HCT116 (cell line): ENCODE measurements around the gene ELMOD2. TPM values are rescaled to one million over a fixed set of nuclear protein-coding genes. Genes with fewer than 3 reads are reported as not detected.

Experiments
- ATAC-seq: fragments of 200-7000 bp; cut with Tn5 transposase; 2 replicates; pipeline ENCODE4 v1.9.1; 2020; ENCODE audit warnings: mild to moderate bottlenecking, moderate library complexity
- BruUV-seq: library from RNA; stranded (reverse); fragments of 400-500 nt; replicated peaks from 2 replicates; lab custom pipeline; 2021; lab: Mats Ljungman, UMichigan
- CTCF ChIA-PET: fragments of 300-600 bp; sonication (Branson Sonifier 250); formaldehyde crosslinking; loops from one replicate; lab custom pipeline; 2021; ENCODE audit warnings: antibody characterized with exemption; lab: Charles Lee
- POLR2A ChIA-PET: fragments of 300-600, 350-600 bp; sonication (Branson Sonifier 250); formaldehyde crosslinking; loops from one replicate; lab custom pipeline; 2021; ENCODE audit warnings: antibody characterized with exemption; lab: Charles Lee
- RAD21 ChIA-PET, 2 experiments: fragments of 300-600 bp; sonication (Branson Sonifier 250); formaldehyde crosslinking; loops; one replicate each; lab custom pipeline; 2023; ENCODE audit warnings: low total read pairs in 2 of 2; ENCODE audit not compliant: uncharacterized antibody in 2 of 2, unreplicated experiment in 2 of 2, low non-redundant PET in 1 of 2; lab: Charles Lee
- DNase-seq: peaks from one replicate; pipeline ENCODE4 v3.0.0-alpha.2; 2010; ENCODE audit warnings: low read depth, low spot score
- H2AFZ ChIP-seq: fragments of 200-600 bp; shearing (Covaris generic), sonication (generic); 2 replicates; pipeline ENCODE4 v1.6.1; 2017; ENCODE audit warnings: low read depth, mixed run types, mixed read lengths, antibody characterized with exemption, low read length; ENCODE audit not compliant: poor library complexity, severe bottlenecking
- H3K27ac ChIP-seq: 2 replicates; pipeline ENCODE4 v1.5.1; 2012; ENCODE audit warnings: low read depth, low read length
- H3K27me3 ChIP-seq: fragments of 200-600 bp; sonication (generic); 2 replicates; pipeline ENCODE4 v1.6.1; 2016; ENCODE audit warnings: mixed run types, low read length, mixed read lengths; ENCODE audit not compliant: insufficient read depth
- H3K36me3 ChIP-seq, 2 experiments: fragments of 200-500 bp in 1 of 2; fragments of 200-600 bp in 1 of 2; sonication (Bioruptor generic) in 1 of 2; sonication (generic) in 1 of 2; 2 replicates each; pipeline versions ENCODE4 v1.5.1 to v1.6.1; 2014 to 2016; ENCODE audit warnings: low read length in 2 of 2, inconsistent platforms in 1 of 2, mixed read lengths in 1 of 2, mixed run types in 1 of 2; ENCODE audit not compliant: insufficient read depth in 2 of 2, control insufficient read depth in 1 of 2
- H3K4me1 ChIP-seq, 2 experiments: fragments of 200-600 bp in 1 of 2; sonication (generic) in 1 of 2; 2 replicates each; pipeline versions ENCODE4 v1.5.1 to v1.6.1; 2012 to 2017; ENCODE audit warnings: low read length in 2 of 2, inconsistent platforms in 1 of 2, mild to moderate bottlenecking in 1 of 2, mixed read lengths in 1 of 2, mixed run types in 1 of 2, moderate library complexity in 1 of 2; ENCODE audit not compliant: insufficient read depth in 2 of 2, control insufficient read depth in 1 of 2
- H3K4me2 ChIP-seq: fragments of 200-600 bp; sonication (generic); 2 replicates; pipeline ENCODE4 v1.6.1; 2017; ENCODE audit warnings: mixed run types, low read length, mixed read lengths
- H3K4me3 ChIP-seq, 2 experiments: fragments of 200-600 bp in 1 of 2; sonication (generic) in 1 of 2; replicated peaks in 1 of 2; 2 replicates each; pipeline ENCODE4 v1.5.1; 2011 to 2016; ENCODE audit warnings: low read length in 2 of 2, control low read depth in 1 of 2, low read depth in 1 of 2, mild to moderate bottlenecking in 1 of 2, mixed read lengths in 1 of 2, mixed run types in 1 of 2
- H3K79me2 ChIP-seq: fragments of 200-600 bp; sonication (generic); 2 replicates; pipeline ENCODE4 v1.6.1; 2017; ENCODE audit warnings: mild to moderate bottlenecking, mixed run types, low read length, moderate library complexity, mixed read lengths; ENCODE audit not compliant: insufficient read depth
- H3K9ac ChIP-seq: fragments of 200-600 bp; sonication (generic); 2 replicates; pipeline ENCODE4 v1.6.1; 2016; ENCODE audit warnings: low read length, mixed read lengths
- H3K9me2 ChIP-seq: fragments of 200-600 bp; sonication (generic), shearing (Covaris generic); 2 replicates; pipeline ENCODE4 v1.6.1; 2017; ENCODE audit warnings: mixed run types, mild to moderate bottlenecking, moderate library complexity; ENCODE audit not compliant: insufficient read depth
- H3K9me3 ChIP-seq, 2 experiments: fragments of 200-500 bp in 1 of 2; fragments of 200-600 bp in 1 of 2; sonication (Bioruptor generic) in 1 of 2; sonication (generic) in 1 of 2; 2 replicates each; pipeline ENCODE4 v1.6.1; 2014 to 2017; ENCODE audit warnings: low read length in 2 of 2, mixed read lengths in 2 of 2, inconsistent platforms in 1 of 2, low read depth in 1 of 2, mild to moderate bottlenecking in 1 of 2, mixed run types in 1 of 2, moderate library complexity in 1 of 2; ENCODE audit not compliant: control insufficient read depth in 1 of 2, insufficient read depth in 1 of 2
- H4K20me1 ChIP-seq: fragments of 200-600 bp; sonication (generic), shearing (Covaris generic); 2 replicates; pipeline ENCODE4 v1.6.1; 2017; ENCODE audit warnings: mixed run types, mild to moderate bottlenecking, moderate library complexity; ENCODE audit not compliant: insufficient read depth
- CEBPB ChIP-seq: IDR thresholded peaks from 2 replicates; pipeline ENCODE4 v1.6.1; 2012; ENCODE audit warnings: low read depth
- CTCF ChIP-seq, 3 experiments: fragments of 200-600 bp in 1 of 3; sonication (generic) in 1 of 3; IDR thresholded peaks in 2 of 3; conservative IDR thresholded peaks in 1 of 3; 2 replicates each; pipeline ENCODE4 v1.5.1; 2012 to 2017; ENCODE audit warnings: low read depth in 2 of 3, low read length in 2 of 3, antibody characterized with exemption in 1 of 3, borderline replicate concordance in 1 of 3, control low read depth in 1 of 3, mild to moderate bottlenecking in 1 of 3, mixed read lengths in 1 of 3, mixed run types in 1 of 3, moderate library complexity in 1 of 3; ENCODE audit not compliant: insufficient read depth in 1 of 3
- EGR1 ChIP-seq: IDR thresholded peaks from 2 replicates; pipeline ENCODE4 v1.6.1; 2012; ENCODE audit warnings: low read depth
- ELF1 ChIP-seq: IDR thresholded peaks from 2 replicates; pipeline ENCODE4 v1.6.1; 2012; ENCODE audit warnings: low read depth, borderline replicate concordance
- POLR2AphosphoS5 ChIP-seq: IDR thresholded peaks from 2 replicates; pipeline ENCODE4 v1.6.1; 2011; ENCODE audit warnings: mild to moderate bottlenecking, low read depth, low read length, moderate library complexity
- RAD21 ChIP-seq: IDR thresholded peaks from 2 replicates; pipeline ENCODE4 v1.6.1; 2012; ENCODE audit warnings: low read depth, mild to moderate bottlenecking
- SP1 ChIP-seq: IDR thresholded peaks from 2 replicates; pipeline ENCODE4 v1.6.1; 2012; ENCODE audit warnings: low read depth
- SRF ChIP-seq: IDR thresholded peaks from 2 replicates; pipeline ENCODE4 v1.6.1; 2012; ENCODE audit warnings: low read depth
- ZFX ChIP-seq: fragments of 450-650 bp; IDR thresholded peaks from 2 replicates; pipeline ENCODE4 v1.6.1; 2017
- ZNF274 ChIP-seq: fragments of 200-500 bp; sonication (Bioruptor generic); IDR thresholded peaks from 2 replicates; pipeline ENCODE4 v1.6.1; 2014; ENCODE audit warnings: mild to moderate bottlenecking, low read depth, low read length, inconsistent platforms
- intact Hi-C: fragments of 100-400 bp; cut with micrococcal nuclease; formaldehyde crosslinking; loops from 2 replicates; pipeline ENCODE4 v1.10.0; 2022
- total RNA-seq: library from RNA; stranded (reverse); gene quantifications from one replicate; pipeline ENCODE4 v1.2.1, GENCODE V29; 2021; ENCODE audit not compliant: unreplicated experiment

Gene ELMOD2
- total RNA-seq, 1 experiment from 2014 or later = 26.6 TPM

- H3K9me2 ChIP-seq = no peaks in the 10 kb centered on the region; the same call in 1 of the 2 replicates
- no TSS peak for BruUV-seq
- intact Hi-C loops = no loop called here
Measured at GRCh38 chr4:140603286-140603685, 79.3 kb downstream of the ELMOD2 start.

More at GRCh38 chr4:140603286-140603685, 79.3 kb downstream of the ELMOD2 start:
- ATAC-seq (no peak), DNase-seq (no peak)
- CTCF ChIA-PET = interaction anchor here (0.8 kb wide), 1 partner anchor 243 kb away, joined by 3 read pairs; no protein-coding TSS in a partner anchor
- H3K27ac ChIP-seq = no peak overlapping the region
- H3K4me1 ChIP-seq = no peaks in the 10 kb centered on the region
- H4K20me1 ChIP-seq = no peaks in the 10 kb centered on the region
- no peaks in the 10 kb centered on the region for H3K79me2 ChIP-seq
- H3K9ac ChIP-seq = no peak overlapping the region
- RAD21 ChIA-PET = no interaction called here
- no peaks in the 10 kb centered on the region for H3K27me3 ChIP-seq
- no peaks in the 10 kb centered on the region for H3K9me3 ChIP-seq
- TF ChIP-seq POLR2AphosphoS5 (no peak), CTCF (IDR thresholded peaks at IDR 0.05 in 2 of 3, conservative IDR thresholded peaks at IDR 0.05 in 1 of 3; ENCODE audit: borderline replicate concordance in 1 of 3, insufficient read depth in 1 of 3, low read depth in 2 of 3, low read length in 2 of 3) (no peak), ZFX (no peak), ZNF274 (no peak), EGR1 (no peak), RAD21 (no peak), SP1 (no peak), SRF (no peak), ELF1 (no peak), CEBPB (no peak)
- POLR2A ChIA-PET = no interaction called here
- no peaks in the 10 kb centered on the region for H3K36me3 ChIP-seq
- no peak overlapping the region for H3K4me2 ChIP-seq
- no peak overlapping the region for H3K4me3 ChIP-seq
- H2AFZ ChIP-seq = no peak overlapping the region

Other genes starting within 250 kb of the ELMOD2 start
- 52.2 TPM for gene SCOC, start 150.5 kb upstream of the ELMOD2 start, total RNA-seq
- gene CLGN, start 96.5 kb upstream of the ELMOD2 start, total RNA-seq = 1.4 TPM
- not detected for gene MGAT4D, start 25.9 kb upstream of the ELMOD2 start, total RNA-seq
- not detected for gene UCP1, start 44.8 kb downstream of the ELMOD2 start, total RNA-seq
- gene TBC1D9, start 232.2 kb downstream of the ELMOD2 start, total RNA-seq = 9.5 TPM